ENCODE measurements around the gene RAB36. TPM values are rescaled to one million over a fixed set of nuclear protein-coding genes. Genes with fewer than 3 reads are reported as not detected.

RAB36 gene
- total and polyA plus RNA-seq, 9 of the 15 experiments (the other 6 are each of a cell fraction or from before 2014, with no cell fraction given): 0.04 to 0.50 (median 0.08) TPM; not detected in 3

DNA sequence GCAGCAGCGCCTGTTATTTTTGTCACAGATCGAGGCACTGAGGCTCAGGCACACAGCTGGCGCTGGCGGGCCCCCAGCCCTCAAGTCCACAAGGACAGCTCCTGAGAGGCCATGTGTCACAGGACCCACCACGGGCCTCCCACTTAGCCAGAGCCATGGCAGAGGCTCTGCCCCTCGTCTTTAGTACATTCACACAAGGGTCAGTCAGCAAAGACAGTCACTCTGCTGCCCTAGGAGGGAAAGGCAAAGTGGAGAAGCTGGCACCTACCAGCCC lies 45.8 kb upstream of the RAB36 start (continued):
- TF ChIP-seq ZBTB40 (IDR thresholded peaks at IDR 0.05) (no peak), ZBTB40 (CRISPR knock-in tag; IDR thresholded peaks at IDR 0.05) (0 out of 2 replicates have a peak, but pooled peaks have one; percentile 3), PRMT5 (CRISPR knock-in tag; IDR thresholded peaks at IDR 0.05) (peak; percentile 4; the same call in 1 of the 2 replicates), RCOR1 (IDR thresholded peaks at IDR 0.05; ENCODE audit: borderline replicate concordance in 1 of 2, low read depth in 2 of 2, low read length in 2 of 2) (0 out of 4 replicates have a peak, but pooled peaks of 1 of the 2 experiments have one; percentile 2), ETS1 (conservative IDR thresholded peaks at IDR 0.05; ENCODE audit: control insufficient read depth, low read depth, low read length) (0 out of 2 replicates have a peak, but pooled peaks have one; percentile 45), CTCFL (IDR thresholded peaks at IDR 0.05; ENCODE audit: borderline replicate concordance, insufficient read depth, low read depth, low read length, poor library complexity, severe bottlenecking) (no peak), ZNF696 (CRISPR knock-in tag; conservative IDR thresholded peaks at IDR 0.05) (no peak), E2F4 (CRISPR knock-in tag; IDR thresholded peaks at IDR 0.05; ENCODE audit: low read depth) (no peak), UBTF (IDR thresholded peaks at IDR 0.05; ENCODE audit: borderline replicate concordance in 1 of 2, low read depth in 2 of 2, low read length in 2 of 2) (no peak)

Measured in K562 (cell line).